ENCODE results near the gene PARP12. TPM values are rescaled to one million over a fixed set of nuclear protein-coding genes. Genes with fewer than 3 reads are reported as not detected.

PARP12 gene
- total and polyA plus RNA-seq, 10 of the 15 experiments (the other 5 are each of a cell fraction or from before 2014, with no cell fraction given) = 0.98 to 51.8 (median 18.0) TPM

- no TSS peak for BruUV-seq (replicated peaks)
- Histone ChIP-seq H3K9ac (ENCODE audit: control insufficient read depth, insufficient read depth, low read length) (no peak overlapping the region), H3K36me3 (ENCODE audit: control insufficient read depth in 2 of 2, insufficient read depth in 2 of 2, low read length in 1 of 2) (0 out of 4 replicates have a peak, but pooled peaks cover 0 to 2% of the 10 kb centered on the region in 2 experiments), H3K9me3 (replicated peaks; ENCODE audit: control insufficient read depth, insufficient read depth, low read length) (no peaks in the 10 kb centered on the region), H4K20me1 (ENCODE audit: control insufficient read depth, insufficient read depth) (no peaks in the 10 kb centered on the region), H3K4me2 (ENCODE audit: control insufficient read depth, insufficient read depth) (no peak overlapping the region), H3K4me3 (no peak overlapping the region), H3K4me1 (ENCODE audit: control insufficient read depth, insufficient read depth, low read length) (no peaks in the 10 kb centered on the region), H2AFZ (ENCODE audit: control insufficient read depth, low read depth, low read length) (no peak overlapping the region), H3K27me3 (replicated peaks in 1 of 2; ENCODE audit: control insufficient read depth in 2 of 2, insufficient read depth in 2 of 2, low read length in 1 of 2) (no peaks in the 10 kb centered on the region), H3K79me2 (ENCODE audit: control insufficient read depth, insufficient read depth, low read length) (no peaks in the 10 kb centered on the region), H3K27ac (ENCODE audit: control insufficient read depth, insufficient read depth) (no peak overlapping the region)
- RAD21 ChIA-PET (ENCODE audit: unreplicated experiment) = no interaction called here
- SMC1A ChIA-PET (ENCODE audit: uncharacterized antibody, unreplicated experiment) = interaction anchor here (1.1 kb wide), 1 partner anchor 8 kb away, joined by 3 read pairs; no protein-coding TSS in a partner anchor
- intact Hi-C loops (cut with micrococcal nuclease; ENCODE audit: unreplicated experiment) = no loop called here
- DNase-seq (ENCODE audit: low read depth, low spot score) = no peak
- FAIRE-seq = no peak
- ATAC-seq = no peak
- no peak for TF ChIP-seq BHLHE40 (IDR thresholded peaks at IDR 0.05; ENCODE audit: borderline replicate concordance in 1 of 2, low read depth in 2 of 2, low read length in 1 of 2)
- no peak for TF ChIP-seq NFYA (IDR thresholded peaks at IDR 0.05; ENCODE audit: borderline replicate concordance, low read depth, low read length)
- no peak for TF ChIP-seq BRCA1 (IDR thresholded peaks at IDR 0.05; ENCODE audit: low read depth, low read length)
- TF ChIP-seq PRDM15 (CRISPR knock-in tag; IDR thresholded peaks at IDR 0.05) = no peak
- no peak for TF ChIP-seq ZNF622 (IDR thresholded peaks at IDR 0.05)
- TF ChIP-seq, protein P1, sequence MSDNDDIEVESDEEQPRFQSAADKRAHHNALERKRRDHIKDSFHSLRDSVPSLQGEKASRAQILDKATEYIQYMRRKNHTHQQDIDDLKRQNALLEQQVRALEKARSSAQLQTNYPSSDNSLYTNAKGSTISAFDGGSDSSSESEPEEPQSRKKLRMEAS (IDR thresholded peaks at IDR 0.05; ENCODE audit: low read depth, low read length) = no peak
- TF ChIP-seq TCF12 (IDR thresholded peaks at IDR 0.05; ENCODE audit: low read depth, low read length) = no peak
- no peak for TF ChIP-seq CHD2 (IDR thresholded peaks at IDR 0.05; ENCODE audit: borderline replicate concordance, low read depth, low read length)
- no peak for TF ChIP-seq EZH2 (IDR thresholded peaks at IDR 0.05; ENCODE audit: borderline replicate concordance, control insufficient read depth, low read depth, low read length)
- no peak for TF ChIP-seq NR2C2 (IDR thresholded peaks at IDR 0.05; ENCODE audit: borderline replicate concordance, control insufficient read depth, insufficient read length, low read depth)
- POLR2A ChIA-PET = no interaction called here
- in situ Hi-C loops (cut with MboI) = no loop called here
- 98% methylated on average over 6 of the region's 6 CpGs for WGBS (ENCODE audit: insufficient coverage, insufficient replicate concordance, low lambda C conversion rate, missing lambda C conversion rate)
- CTCF ChIA-PET = no interaction called here
Measured at GRCh38 chr7:140045697-140046096, 17.1 kb downstream of the PARP12 start.
